GM12874 (cell line): ENCODE measurements around the gene PLCH1.

Experiments used
- CTCF ChIP-seq: IDR thresholded peaks from 2 replicates; pipeline ENCODE4 v1.5.1; 2011; ENCODE audit warnings: low read depth, mild to moderate bottlenecking, control low read depth, low read length, moderate library complexity; ENCODE audit not compliant: insufficient read depth

PLCH1 gene

GRCh38 chr3:155330370-155330769 is 414.5 kb downstream of the PLCH1 start:
- no peak for TF ChIP-seq CTCF

GRCh38 chr3:155329513-155330048 is 415.3 kb downstream of the PLCH1 start:
- no peak for TF ChIP-seq CTCF

- no peak for TF ChIP-seq CTCF
These were observed 417.0 kb downstream of the PLCH1 start for GRCh38 chr3:155327871-155328270.

GRCh38 chr3:155327430-155327829 is 417.4 kb downstream of the PLCH1 start:
- TF ChIP-seq CTCF: no peak

- TF ChIP-seq CTCF: no peak
These were observed 418.0 kb downstream of the PLCH1 start for GRCh38 chr3:155326901-155327300.

GRCh38 chr3:155326244-155326643 is 418.6 kb downstream of the PLCH1 start:
- TF ChIP-seq CTCF: no peak
